ENCODE data around the gene LRRC53. TPM values are rescaled to one million over a fixed set of nuclear protein-coding genes. Genes with fewer than 3 reads are reported as not detected.

Gene LRRC53
- total RNA-seq, 1 donor from 2014 or later, result not detected

- no peak overlapping the region for H3K27ac ChIP-seq
- no peaks in the 10 kb centered on the region for H3K9me3 ChIP-seq
- DNase-seq (no peak), ATAC-seq (no peak)
- intact Hi-C loops (cut with DNase I), result no loop called here
- no peak overlapping the region for H3K4me3 ChIP-seq
- no peaks in the 10 kb centered on the region for H3K27me3 ChIP-seq (ENCODE audit: low read depth)
- no peaks in the 10 kb centered on the region for H3K36me3 ChIP-seq
- no peaks in the 10 kb centered on the region for H3K4me1 ChIP-seq
- TF ChIP-seq, protein P1, sequence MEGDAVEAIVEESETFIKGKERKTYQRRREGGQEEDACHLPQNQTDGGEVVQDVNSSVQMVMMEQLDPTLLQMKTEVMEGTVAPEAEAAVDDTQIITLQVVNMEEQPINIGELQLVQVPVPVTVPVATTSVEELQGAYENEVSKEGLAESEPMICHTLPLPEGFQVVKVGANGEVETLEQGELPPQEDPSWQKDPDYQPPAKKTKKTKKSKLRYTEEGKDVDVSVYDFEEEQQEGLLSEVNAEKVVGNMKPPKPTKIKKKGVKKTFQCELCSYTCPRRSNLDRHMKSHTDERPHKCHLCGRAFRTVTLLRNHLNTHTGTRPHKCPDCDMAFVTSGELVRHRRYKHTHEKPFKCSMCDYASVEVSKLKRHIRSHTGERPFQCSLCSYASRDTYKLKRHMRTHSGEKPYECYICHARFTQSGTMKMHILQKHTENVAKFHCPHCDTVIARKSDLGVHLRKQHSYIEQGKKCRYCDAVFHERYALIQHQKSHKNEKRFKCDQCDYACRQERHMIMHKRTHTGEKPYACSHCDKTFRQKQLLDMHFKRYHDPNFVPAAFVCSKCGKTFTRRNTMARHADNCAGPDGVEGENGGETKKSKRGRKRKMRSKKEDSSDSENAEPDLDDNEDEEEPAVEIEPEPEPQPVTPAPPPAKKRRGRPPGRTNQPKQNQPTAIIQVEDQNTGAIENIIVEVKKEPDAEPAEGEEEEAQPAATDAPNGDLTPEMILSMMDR (IDR thresholded peaks at IDR 0.05), result no peak
Observed at GRCh38 chr1:74522148-74522547, 9.7 kb upstream of the LRRC53 start.

DNA sequence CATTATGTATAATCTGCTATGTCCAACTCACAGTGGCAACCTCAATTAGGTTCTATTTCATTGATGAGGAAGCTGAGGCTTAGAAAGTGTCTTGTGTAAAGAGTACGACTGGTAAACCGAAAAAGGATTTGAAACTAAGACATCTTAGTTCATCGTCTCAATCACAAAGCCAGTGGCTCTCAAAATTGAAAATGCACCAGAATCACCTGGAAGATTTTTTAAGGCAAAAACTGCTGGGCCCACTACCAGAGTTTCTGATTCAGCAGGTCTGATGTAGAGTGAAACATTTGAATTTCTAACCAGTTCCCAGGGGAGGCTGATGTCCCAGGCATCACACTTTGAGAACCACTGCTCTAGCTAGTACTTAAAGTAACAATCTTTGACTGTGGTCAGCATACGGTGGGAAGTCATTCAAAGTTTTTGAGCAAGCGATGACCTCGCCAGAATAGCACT lies 5.2 kb upstream of the LRRC53 start:
- no peak overlapping the region for H3K27ac ChIP-seq
- no peaks in the 10 kb centered on the region for H3K27me3 ChIP-seq (ENCODE audit: low read depth)
- DNase-seq, result no peak
- intact Hi-C loops (cut with DNase I), result no loop called here
- no peak for ATAC-seq
- H3K4me1 ChIP-seq, result no peaks in the 10 kb centered on the region
- H3K4me3 ChIP-seq, result no peak overlapping the region
- TF ChIP-seq, protein P1 (IDR thresholded peaks at IDR 0.05), result no peak
- no peaks in the 10 kb centered on the region for H3K36me3 ChIP-seq
- no peaks in the 10 kb centered on the region for H3K9me3 ChIP-seq

GRCh38 chr1:74513411-74514300 lies 1.2 kb upstream of the LRRC53 start:
- ATAC-seq (no peak), DNase-seq (no peak)
- no peaks in the 10 kb centered on the region for H3K9me3 ChIP-seq
- H3K4me1 ChIP-seq, result no peaks in the 10 kb centered on the region
- TF ChIP-seq, protein P1 (IDR thresholded peaks at IDR 0.05), result no peak
- H3K27ac ChIP-seq, result no peak overlapping the region
- H3K4me3 ChIP-seq, result no peak overlapping the region
- no peaks in the 10 kb centered on the region for H3K27me3 ChIP-seq (ENCODE audit: low read depth)
- no peaks in the 10 kb centered on the region for H3K36me3 ChIP-seq
- intact Hi-C loops (cut with DNase I), result no loop called here

- DNase-seq, result no peak
Observed at GRCh38 chr1:74508449-74508848, 4.0 kb downstream of the LRRC53 start.

GRCh38 chr1:74505928-74506710 lies 6.3 kb downstream of the LRRC53 start:
- no peak overlapping the region for H3K4me3 ChIP-seq
- intact Hi-C loops (cut with DNase I), result no loop called here
- H3K27me3 ChIP-seq (ENCODE audit: low read depth), result no peaks in the 10 kb centered on the region
- ATAC-seq (no peak), DNase-seq (no peak)
- H3K36me3 ChIP-seq, result no peaks in the 10 kb centered on the region
- H3K27ac ChIP-seq, result no peak overlapping the region
- no peaks in the 10 kb centered on the region for H3K9me3 ChIP-seq
- H3K4me1 ChIP-seq, result no peaks in the 10 kb centered on the region
- TF ChIP-seq, protein P1 (IDR thresholded peaks at IDR 0.05), result no peak

More at GRCh38 chr1:74508449-74508848, 4.0 kb downstream of the LRRC53 start:
- Histone ChIP-seq H3K9me3 (no peaks in the 10 kb centered on the region), H3K27ac (no peak overlapping the region), H3K36me3 (no peaks in the 10 kb centered on the region), H3K4me1 (no peaks in the 10 kb centered on the region), H3K4me3 (no peak overlapping the region), H3K27me3 (ENCODE audit: low read depth) (no peaks in the 10 kb centered on the region)
- TF ChIP-seq, protein P1 (IDR thresholded peaks at IDR 0.05), result no peak
- intact Hi-C loops (cut with DNase I), result no loop called here
- ATAC-seq, result no peak
